Psoas muscle (tissue), 8 donors: ENCODE measurements around the gene ITGB3BP. TPM values are rescaled to one million over a fixed set of nuclear protein-coding genes. Genes with fewer than 3 reads are reported as not detected.

ENCODE experiments used
- ATAC-seq, 4 donors: fragments of 200-7000 bp; cut with Tn5 transposase; one replicate each; pipeline ENCODE4 v1.9.1; 2020; ENCODE audit warnings: moderate library complexity in 3 of 4, mild to moderate bottlenecking in 2 of 4
- DNase-seq, 2 donors: peaks; one replicate each; pipeline ENCODE4 v3.0.0-alpha.2; 2020
- H3K27ac ChIP-seq: fragments of 200-600 bp; one replicate; pipeline ENCODE4 v1.8.0; 2022
- H3K27me3 ChIP-seq, 3 donors: fragments of 200-600 bp in 1 of 3; one replicate each; pipeline versions ENCODE4 v1.6.1 to v1.8.0; 2013 to 2022; ENCODE audit warnings: low read length in 2 of 3, mild to moderate bottlenecking in 2 of 3, moderate library complexity in 1 of 3; ENCODE audit not compliant: insufficient read depth in 3 of 3
- H3K36me3 ChIP-seq, 2 donors: fragments of 200-600 bp in 1 of 2; one replicate each; pipeline versions ENCODE4 v1.6.1 to v1.8.0; 2013 to 2022; ENCODE audit warnings: low read depth in 1 of 2, mild to moderate bottlenecking in 1 of 2, moderate library complexity in 1 of 2; ENCODE audit not compliant: insufficient read depth in 1 of 2
- H3K4me1 ChIP-seq: fragments of 200-600 bp; one replicate; pipeline ENCODE4 v1.8.0; 2022
- H3K4me3 ChIP-seq: fragments of 200-600 bp; one replicate; pipeline ENCODE4 v1.8.0; 2022; ENCODE audit warnings: mild to moderate bottlenecking
- H3K9me3 ChIP-seq: fragments of 200-600 bp; one replicate; pipeline ENCODE4 v1.8.0; 2022
- CTCF ChIP-seq: fragments of 200-600 bp; IDR thresholded peaks from one replicate; pipeline ENCODE4 v1.8.0; 2022; ENCODE audit warnings: antibody characterized with exemption
- WGBS, 3 donors: extraction: QIAGEN DNeasy Blood & Tissue Kit; methylation state at CpG; one replicate each; pipeline versions ENCODE4 v1.1.6 to v1.1.7; 2013; 5-methylcytosine and 5-hydroxymethylcytosine counted together
- intact Hi-C, 2 donors: fragments of 100-400 bp; cut with DNase I; formaldehyde crosslinking; loops; one replicate each; pipeline versions ENCODE4 v1.11.0 to v1.14.2; 2022
- polyA plus RNA-seq, 3 donors: library from polyadenylated mRNA; stranded (reverse); fragments of 200-250 nt; gene quantifications; one replicate each; pipeline ENCODE4 v1.2.3, GENCODE V29; 2013
- total RNA-seq, 4 donors: library from RNA; stranded (reverse); fragmentation: NEBNext Ultra II Directional in 2 of 4; extraction: Animal tissue kit (Norgen Biotek cat#: 25700) in 2 of 4; gene quantifications; one replicate each; pipeline versions ENCODE4 v1.2.1 to v1.2.4, GENCODE V29; 2021 to 2023
- donor health status: healthy with polysubstance abuse.
- donor health status: DM: no; HTN: no; CAD: no; lungs with moderate emphysema.
- donor health status: Bipolar disorder and iron deficiency.
- donor health status: healthy.
- donor health status: DM: yes; HTN: yes; CAD: no.
- donor health status: DM: no; HTN: no; CAD: no.
- donor health status: DM: no; HTN: no; CAD: no.
- donor health status: DM: yes; HTN: yes; CAD: no.

Gene ITGB3BP
- total and polyA plus RNA-seq, 7 donors = 2.0 to 12.9 (median 4.1) TPM

GRCh38 chr1:63516629-63517028 is 6.4 kb downstream of the ITGB3BP start:
- TF ChIP-seq CTCF = no peak
- no peaks in the 10 kb centered on the region for H3K36me3 ChIP-seq
- no peaks in the 10 kb centered on the region for H3K27me3 ChIP-seq
- no peak for ATAC-seq
- WGBS, 3 donors = 88 to 94% (median 92%) methylated on average over 2 of the region's 2 CpGs
- no peak for DNase-seq
- H3K9me3 ChIP-seq = no peaks in the 10 kb centered on the region
- H3K4me3 ChIP-seq = no peak overlapping the region
- intact Hi-C loops = no loop called here
- H3K4me1 ChIP-seq = no peaks in the 10 kb centered on the region
- H3K27ac ChIP-seq = no peak overlapping the region

GRCh38 chr1:63512584-63512983 is 10.4 kb downstream of the ITGB3BP start:
- no peak for TF ChIP-seq CTCF
- DNase-seq (no peak), ATAC-seq (no peak)
- Histone ChIP-seq H3K4me3 (no peak overlapping the region), H3K4me1 (no peaks in the 10 kb centered on the region), H3K9me3 (no peaks in the 10 kb centered on the region), H3K27ac (no peak overlapping the region), H3K27me3 (no peaks in the 10 kb centered on the region), H3K36me3 (peaks cover 0 to 6% of the 10 kb centered on the region in 2 donors)
- intact Hi-C loops = no loop called here

- ATAC-seq (no peak), DNase-seq (no peak)
- H3K36me3 ChIP-seq = peaks cover 0 to 17% of the 10 kb centered on the region in 2 donors
- intact Hi-C loops = no loop called here
- no peak for TF ChIP-seq CTCF
- WGBS, 3 donors = 79 to 88% (median 83%) methylated on average over 10 of the region's 10 CpGs
- no peak overlapping the region for H3K4me3 ChIP-seq
- no peaks in the 10 kb centered on the region for H3K4me1 ChIP-seq
- no peak overlapping the region for H3K27ac ChIP-seq
- H3K9me3 ChIP-seq = no peaks in the 10 kb centered on the region
- no peaks in the 10 kb centered on the region for H3K27me3 ChIP-seq
These were observed 13.3 kb downstream of the ITGB3BP start for GRCh38 chr1:63509718-63510117.

GRCh38 chr1:63506782-63507181 is 16.2 kb downstream of the ITGB3BP start:
- DNase-seq = no peak
- no peaks in the 10 kb centered on the region for H3K27me3 ChIP-seq
- TF ChIP-seq CTCF = no peak
- no peaks in the 10 kb centered on the region for H3K9me3 ChIP-seq
- peaks cover 0 to 17% of the 10 kb centered on the region in 2 donors for H3K36me3 ChIP-seq
- H3K4me1 ChIP-seq = no peaks in the 10 kb centered on the region
- intact Hi-C loops = no loop called here
- H3K27ac ChIP-seq = no peak overlapping the region
- ATAC-seq = no peak
- no peak overlapping the region for H3K4me3 ChIP-seq

GRCh38 chr1:63501256-63501655 is 21.8 kb downstream of the ITGB3BP start:
- Histone ChIP-seq H3K9me3 (no peaks in the 10 kb centered on the region), H3K27me3 (no peaks in the 10 kb centered on the region), H3K4me3 (no peak overlapping the region), H3K36me3 (no peaks in the 10 kb centered on the region), H3K27ac (no peak overlapping the region), H3K4me1 (no peaks in the 10 kb centered on the region)
- ATAC-seq (no peak), DNase-seq (no peak)
- TF ChIP-seq CTCF = no peak
- intact Hi-C loops = no loop called here
- 92 to 98% (median 96%) methylated on average over 3 of the region's 3 CpGs for WGBS, 3 donors
